GM11168 (cell line): ENCODE data around the gene IL1RAPL1.
"Not testable (repeated sequence)": the region's sequence is repeated elsewhere in the genome, so short reads cannot be mapped to it uniquely, and the experiment has no call there.

ENCODE experiments used
- in situ Hi-C: fragments of 300-500 bp; cut with MboI; formaldehyde crosslinking; loops from one replicate; pipeline ENCODE4 v1.12.0; 2022; ENCODE audit warnings: low sequenced_read_pairs; ENCODE audit not compliant: unreplicated experiment

Gene IL1RAPL1

DNA sequence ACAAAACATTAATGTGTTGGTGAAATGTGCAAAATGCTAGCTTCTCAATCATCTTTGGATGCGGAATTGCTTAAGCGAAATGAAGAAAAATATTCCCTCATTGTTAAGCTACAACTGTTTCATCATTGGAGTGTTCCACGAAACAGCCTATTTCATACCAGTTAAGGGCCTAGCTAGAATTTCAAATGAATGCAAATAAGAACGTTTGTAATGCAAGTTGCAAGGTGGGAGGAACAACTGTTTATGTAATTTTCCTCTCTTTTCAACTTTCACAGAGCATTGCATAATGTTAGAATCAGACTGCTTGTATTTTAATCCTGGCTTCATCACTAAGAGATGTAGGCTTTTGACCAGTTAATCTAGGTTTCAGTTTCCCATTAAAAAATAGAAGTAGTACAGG lies 480.1 kb downstream of the IL1RAPL1 start:
- in situ Hi-C loops: no loop called here

DNA sequence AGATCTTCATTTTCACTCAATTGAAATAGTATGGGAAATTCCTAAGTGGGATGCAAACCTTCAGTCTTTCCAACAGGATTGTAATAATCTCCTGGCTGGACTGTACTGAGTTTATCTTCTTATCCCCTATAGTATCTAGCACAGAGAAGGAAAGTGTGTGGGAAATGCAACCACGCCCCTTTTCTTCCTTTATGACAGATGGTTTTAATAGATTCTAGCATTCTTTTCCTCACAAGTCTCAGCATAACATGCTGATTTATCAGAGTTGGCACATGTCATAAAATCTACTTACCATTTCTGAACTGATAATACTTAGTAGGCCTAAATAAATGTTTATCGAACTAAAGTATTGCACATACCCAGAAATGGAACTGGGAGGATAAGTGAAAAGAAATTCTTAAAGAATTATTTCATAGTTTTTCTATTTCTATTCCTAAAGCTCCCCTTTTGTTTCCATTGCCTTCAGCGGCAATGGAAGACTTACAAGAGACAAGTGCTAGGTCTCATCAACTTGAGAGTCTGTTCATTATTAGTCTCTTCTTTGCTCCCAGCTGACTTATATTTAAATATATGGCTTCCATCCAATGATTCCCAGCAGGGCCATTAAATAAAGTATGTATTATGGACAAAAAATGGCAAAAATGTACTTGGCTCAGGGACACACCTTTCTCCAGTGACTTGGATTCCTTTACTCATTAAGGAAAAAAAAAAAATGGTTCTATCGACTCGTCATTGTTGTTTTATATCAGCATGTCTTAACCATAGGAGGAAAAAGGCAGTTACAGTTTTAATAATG lies 484.5 kb downstream of the IL1RAPL1 start:
- in situ Hi-C loops: no loop called here

GRCh38 chrX:29082558-29082957 lies 495.3 kb downstream of the IL1RAPL1 start:
- in situ Hi-C loops: no loop called here

DNA sequence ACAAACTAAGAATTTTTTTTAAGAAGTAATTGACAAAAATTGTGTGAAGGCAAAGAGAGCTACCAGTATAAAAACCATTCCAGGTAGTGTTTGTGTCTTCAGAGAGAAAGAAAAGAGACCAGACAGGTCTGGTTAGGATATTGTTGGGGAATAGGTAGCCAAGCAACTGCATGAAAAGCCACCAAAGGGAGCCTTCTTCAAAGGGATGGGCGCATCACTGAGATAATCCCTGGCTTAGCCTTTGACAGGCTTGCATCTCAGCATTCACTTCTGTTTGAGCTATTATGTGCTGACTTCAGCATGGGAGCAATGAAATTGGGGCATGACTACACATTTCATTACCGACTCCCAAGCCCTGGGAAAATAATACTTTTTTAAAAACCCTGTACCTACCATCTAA lies 496.6 kb downstream of the IL1RAPL1 start:
- in situ Hi-C loops: no loop called here

DNA sequence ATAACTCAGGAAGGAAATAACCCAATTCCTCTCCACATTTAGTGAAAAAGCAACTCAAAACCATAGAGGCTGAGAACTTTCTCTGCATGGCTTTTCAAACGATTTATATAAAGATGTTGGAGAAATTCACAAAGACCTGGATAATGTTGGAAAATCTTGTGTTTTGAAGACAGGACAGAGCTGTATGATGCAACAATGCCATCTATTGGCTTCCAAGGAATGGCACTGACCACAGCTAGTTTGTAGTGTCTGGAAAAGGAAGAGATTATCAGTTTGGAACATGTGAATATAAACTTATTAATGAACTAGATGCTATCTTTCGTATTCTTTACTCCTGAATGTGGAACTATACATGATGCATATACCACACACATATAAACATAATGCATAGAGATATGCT lies 503.6 kb downstream of the IL1RAPL1 start:
- in situ Hi-C loops: no loop called here

GRCh38 chrX:29107231-29107630 lies 520.0 kb downstream of the IL1RAPL1 start:
- in situ Hi-C loops: no loop called here

GRCh38 chrX:29110041-29110440 lies 522.8 kb downstream of the IL1RAPL1 start:
- in situ Hi-C loops: no loop called here

DNA sequence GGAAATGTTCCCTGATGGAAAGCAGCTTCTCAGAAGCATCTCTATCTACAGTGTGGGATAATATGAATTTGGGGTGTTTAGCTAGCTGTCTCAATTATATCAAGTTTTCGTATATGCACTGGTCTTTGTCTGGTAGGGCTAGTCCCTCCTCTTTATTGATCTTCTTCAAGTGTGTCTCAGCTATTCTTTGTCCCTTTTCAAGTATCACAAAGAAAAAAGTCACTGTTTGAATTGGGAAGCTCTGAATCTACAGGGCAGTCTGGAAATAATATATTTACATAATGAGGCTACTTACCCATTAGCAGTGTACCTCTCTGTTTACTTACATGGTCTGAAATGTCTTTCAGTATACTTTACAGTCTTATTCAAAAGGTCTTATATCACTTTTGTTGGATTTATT lies 526.0 kb downstream of the IL1RAPL1 start:
- in situ Hi-C loops: no loop called here

DNA sequence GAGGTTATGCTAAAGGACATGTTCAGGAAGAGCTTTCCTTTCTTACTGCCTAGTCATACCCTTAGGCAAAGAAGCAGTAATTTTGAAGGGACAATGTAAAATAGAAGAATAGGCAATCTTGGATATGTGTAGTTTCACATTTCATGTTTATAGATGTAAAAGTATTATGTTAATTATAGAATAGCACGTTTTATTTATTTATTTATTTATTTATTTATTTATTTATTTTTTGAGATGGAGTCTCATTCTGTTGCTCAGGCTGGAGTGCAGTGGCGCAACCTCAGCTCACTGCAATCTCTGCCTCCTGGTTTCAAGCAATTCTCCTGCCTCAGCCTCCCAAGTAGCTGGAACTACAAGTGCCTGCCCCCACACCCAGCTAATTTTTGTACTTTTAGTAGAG lies 535.6 kb downstream of the IL1RAPL1 start:
- in situ Hi-C loops: not testable (repeated sequence)

GRCh38 chrX:29130905-29131304 lies 543.7 kb downstream of the IL1RAPL1 start:
- in situ Hi-C loops: no loop called here

- in situ Hi-C loops: no loop called here
Observed at GRCh38 chrX:29136904-29137303, 549.7 kb downstream of the IL1RAPL1 start.

GRCh38 chrX:29138003-29138402 lies 550.8 kb downstream of the IL1RAPL1 start:
- in situ Hi-C loops: no loop called here

GRCh38 chrX:29143356-29143755 lies 556.1 kb downstream of the IL1RAPL1 start:
- in situ Hi-C loops: no loop called here

GRCh38 chrX:29143756-29144155 lies 556.5 kb downstream of the IL1RAPL1 start:
- in situ Hi-C loops: no loop called here

DNA sequence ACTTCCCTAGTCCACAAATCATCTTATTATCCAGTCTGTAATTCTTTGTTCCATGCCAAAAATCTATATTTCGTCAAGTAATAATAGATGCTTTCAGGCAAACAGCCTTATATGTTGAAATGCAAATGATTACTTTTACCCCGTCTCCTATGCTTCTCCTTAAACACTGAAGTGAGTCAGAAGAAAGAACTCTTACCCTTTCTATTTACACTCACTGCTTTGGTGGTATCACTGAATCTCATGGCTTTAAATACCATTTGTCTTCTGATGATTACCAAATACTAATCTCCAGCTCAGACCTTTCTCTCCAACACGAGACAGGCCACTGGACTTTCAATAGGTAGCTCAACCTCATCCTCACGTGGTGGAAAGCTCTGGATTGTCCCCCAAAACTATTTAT lies 558.1 kb downstream of the IL1RAPL1 start:
- in situ Hi-C loops: no loop called here

DNA sequence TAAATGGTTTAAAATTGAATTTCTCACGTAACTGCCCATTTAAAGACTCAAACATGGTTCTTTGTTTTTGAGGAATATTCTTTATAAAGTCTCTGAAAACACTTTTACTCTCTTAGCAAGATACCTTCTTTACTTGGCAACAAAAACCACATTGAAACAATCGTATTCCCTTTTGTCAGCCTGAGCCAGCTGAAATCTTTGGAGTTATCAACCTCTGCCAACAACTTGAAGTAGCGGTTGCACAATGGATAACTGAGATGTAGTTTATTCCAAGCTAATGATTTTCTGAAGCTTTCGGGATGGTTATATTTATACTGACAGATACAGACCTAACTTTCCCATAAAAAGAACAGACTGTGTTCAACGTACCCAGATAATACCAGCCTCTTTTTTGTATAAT lies 561.3 kb downstream of the IL1RAPL1 start:
- in situ Hi-C loops: no loop called here

DNA sequence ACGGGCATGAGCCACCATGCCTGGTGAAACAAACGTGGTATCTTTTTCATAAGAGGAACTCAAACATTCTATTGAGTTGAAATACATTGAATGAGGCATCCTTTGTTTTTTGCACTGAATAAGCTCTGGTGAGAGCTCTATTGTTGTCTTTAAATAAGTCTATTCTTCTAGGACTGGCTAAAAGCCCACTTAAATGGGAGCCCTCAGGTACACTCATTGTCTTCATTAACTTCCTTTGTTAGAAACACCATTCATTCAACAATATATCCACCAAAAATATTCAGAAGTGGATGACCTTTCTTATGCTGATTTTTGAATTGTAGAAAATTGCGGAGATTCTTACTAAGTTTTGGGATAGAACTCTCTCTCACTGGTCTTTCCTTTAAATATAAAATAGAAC lies 568.0 kb downstream of the IL1RAPL1 start:
- in situ Hi-C loops: no loop called here

- in situ Hi-C loops: no loop called here
Observed at GRCh38 chrX:29172880-29173279, 585.6 kb downstream of the IL1RAPL1 start.

- in situ Hi-C loops: no loop called here
Observed at GRCh38 chrX:29187264-29187663, 600.0 kb downstream of the IL1RAPL1 start.

- in situ Hi-C loops: no loop called here
Observed at GRCh38 chrX:29196501-29196900, 609.3 kb downstream of the IL1RAPL1 start.

DNA sequence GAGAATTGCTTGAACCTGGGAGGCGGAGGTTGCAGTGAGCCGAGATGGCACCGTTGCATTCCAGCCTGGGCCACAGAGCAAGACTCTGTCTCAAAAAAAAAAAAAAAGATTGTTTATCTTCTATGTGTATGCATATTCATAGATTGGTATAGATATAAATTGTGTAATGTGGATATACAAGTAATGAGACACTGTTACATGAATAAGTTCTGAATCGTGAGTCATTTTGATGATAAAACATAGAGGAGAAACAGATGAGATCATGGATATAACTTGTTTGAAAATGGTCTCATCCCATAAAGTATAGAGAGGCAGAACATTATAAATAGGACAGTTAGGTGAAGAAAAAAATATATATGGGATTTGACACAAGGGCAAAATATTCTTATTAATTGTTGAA lies 628.0 kb downstream of the IL1RAPL1 start:
- in situ Hi-C loops: no loop called here

DNA sequence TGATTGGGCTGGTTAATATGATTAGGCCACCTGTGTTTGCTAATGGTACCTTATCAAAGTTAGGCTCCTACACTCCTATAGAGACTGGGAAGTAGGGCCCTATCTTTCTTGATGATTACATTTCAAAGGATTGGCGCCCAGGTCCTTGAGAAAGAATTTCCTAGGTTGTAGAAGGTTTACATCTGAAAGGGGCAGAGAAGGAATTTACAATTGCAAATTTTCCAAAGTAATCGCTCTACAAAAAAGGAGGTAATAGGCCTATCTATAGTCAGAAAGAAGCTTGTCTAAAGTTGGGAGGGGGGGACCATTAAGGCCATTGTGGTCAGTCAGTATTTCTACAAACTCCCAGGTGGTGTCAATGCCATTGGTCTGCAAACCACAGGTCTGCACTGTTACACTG lies 638.4 kb downstream of the IL1RAPL1 start:
- in situ Hi-C loops: no loop called here
